OCI-LY1 (cell line): ENCODE data around the gene CD247.

Source experiments
- H2AFZ ChIP-seq: fragments of 200-600 bp; sonication (generic), shearing (Covaris generic); 2 replicates; pipeline ENCODE4 v1.6.0; 2014; ENCODE audit warnings: antibody characterized with exemption, mild to moderate bottlenecking, low read length
- H3F3A ChIP-seq: fragments of 200-600 bp; sonication (generic), shearing (Covaris generic); 2 replicates; pipeline ENCODE4 v1.6.0; 2014; ENCODE audit warnings: mild to moderate bottlenecking, antibody characterized with exemption, low read length, moderate library complexity; ENCODE audit not compliant: insufficient read depth
- H3K27ac ChIP-seq: fragments of 200-600 bp; sonication (generic); 2 replicates; pipeline ENCODE4 v1.5.1; 2014; ENCODE audit warnings: low read length, mixed run types, mild to moderate bottlenecking, low read depth; ENCODE audit not compliant: poor library complexity, severe bottlenecking
- H3K27me3 ChIP-seq: fragments of 200-600 bp; sonication (generic); 2 replicates; pipeline ENCODE4 v1.6.0; 2014; ENCODE audit warnings: antibody characterized with exemption, mild to moderate bottlenecking, low read length, moderate library complexity; ENCODE audit not compliant: insufficient read depth
- H3K36me3 ChIP-seq: fragments of 200-600 bp; sonication (generic); 2 replicates; pipeline ENCODE4 v1.6.1; 2014; ENCODE audit warnings: mild to moderate bottlenecking, antibody characterized with exemption, low read length, moderate library complexity, mixed read lengths; ENCODE audit not compliant: insufficient read depth
- H3K4me1 ChIP-seq: fragments of 200-600 bp; sonication (generic); 2 replicates; pipeline ENCODE4 v1.5.1; 2014; ENCODE audit warnings: mild to moderate bottlenecking, low read length, moderate library complexity; ENCODE audit not compliant: insufficient read depth, severe bottlenecking
- H3K4me2 ChIP-seq: fragments of 200-600 bp; sonication (generic), shearing (Covaris generic); 2 replicates; pipeline ENCODE4 v1.6.1; 2014; ENCODE audit warnings: low read length
- H3K4me3 ChIP-seq: fragments of 200-600 bp; sonication (generic); 2 replicates; pipeline ENCODE4 v1.5.1; 2014; ENCODE audit warnings: low read length, low read depth, mild to moderate bottlenecking, mixed read lengths; ENCODE audit not compliant: poor library complexity, severe bottlenecking
- H3K79me2 ChIP-seq: fragments of 200-600 bp; shearing (Covaris generic); 2 replicates; pipeline ENCODE4 v1.6.1; 2016; ENCODE audit warnings: mixed run types, low read length, mixed read lengths; ENCODE audit not compliant: insufficient read depth
- H3K9ac ChIP-seq: fragments of 200-600 bp; sonication (generic), shearing (Covaris generic); 2 replicates; pipeline ENCODE4 v1.6.1; 2014; ENCODE audit warnings: mild to moderate bottlenecking, low read length, mixed read lengths
- H3K9me2 ChIP-seq: fragments of 200-600 bp; sonication (generic), shearing (Covaris generic); 2 replicates; pipeline ENCODE4 v1.6.1; 2014; ENCODE audit warnings: low read depth, mild to moderate bottlenecking, low read length, mixed read lengths
- H3K9me3 ChIP-seq: fragments of 200-600 bp; shearing (Covaris generic); 2 replicates; pipeline ENCODE4 v1.6.1; 2014; ENCODE audit warnings: low read length, mixed read lengths
- H4K20me1 ChIP-seq: fragments of 200-600 bp; sonication (generic), shearing (Covaris generic); 2 replicates; pipeline ENCODE4 v1.6.0; 2016; ENCODE audit warnings: mild to moderate bottlenecking, low read length; ENCODE audit not compliant: insufficient read depth
- EZH2 ChIP-seq: fragments of 200-600 bp; sonication (generic), shearing (Covaris generic); IDR thresholded peaks from 2 replicates; pipeline ENCODE4 v1.8.0; 2017; ENCODE audit warnings: borderline replicate concordance, mixed run types, mild to moderate bottlenecking, antibody characterized with exemption, low read length, moderate library complexity, mixed read lengths
- TF ChIP-seq, protein P1 (sequence below): fragments of 200-600 bp; sonication (generic), shearing (Covaris generic); IDR thresholded peaks from 2 replicates; pipeline ENCODE4 v1.5.1; 2017; ENCODE audit warnings: mild to moderate bottlenecking, antibody characterized with exemption, low read length, moderate library complexity, mixed read lengths

The CD247 gene

DNA sequence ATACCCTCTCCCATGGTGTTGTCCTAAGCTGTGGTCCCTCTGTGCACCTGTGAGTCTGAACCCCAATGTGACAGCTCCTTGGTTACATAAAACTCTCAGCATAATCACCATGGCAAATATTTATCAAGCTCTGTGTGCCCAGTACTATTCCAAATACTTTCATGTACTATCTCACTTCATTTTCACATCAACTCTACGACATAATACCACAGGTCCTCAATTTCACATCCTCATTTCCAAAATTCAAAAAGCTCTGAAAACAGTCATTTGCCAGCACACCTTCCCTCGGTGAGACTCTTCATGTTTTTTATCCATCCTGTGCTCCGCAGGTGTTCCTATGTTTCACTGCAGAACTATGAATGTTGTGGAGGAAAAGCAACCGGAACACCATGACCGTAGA, 47.6 kb upstream of the CD247 start:
- no peaks in the 10 kb centered on the region for H3K9me3 ChIP-seq
- no peaks in the 10 kb centered on the region for H3K79me2 ChIP-seq
- H3K4me1 ChIP-seq, result peaks cover 56% of the 10 kb centered on the region
- no peaks in the 10 kb centered on the region for H3K36me3 ChIP-seq
- no peaks in the 10 kb centered on the region for H3F3A ChIP-seq
- H3K4me3 ChIP-seq, result no peak overlapping the region
- no peaks in the 10 kb centered on the region for H3K27me3 ChIP-seq
- H2AFZ ChIP-seq, result no peak overlapping the region
- no peak for TF ChIP-seq EZH2
- TF ChIP-seq, protein P1, sequence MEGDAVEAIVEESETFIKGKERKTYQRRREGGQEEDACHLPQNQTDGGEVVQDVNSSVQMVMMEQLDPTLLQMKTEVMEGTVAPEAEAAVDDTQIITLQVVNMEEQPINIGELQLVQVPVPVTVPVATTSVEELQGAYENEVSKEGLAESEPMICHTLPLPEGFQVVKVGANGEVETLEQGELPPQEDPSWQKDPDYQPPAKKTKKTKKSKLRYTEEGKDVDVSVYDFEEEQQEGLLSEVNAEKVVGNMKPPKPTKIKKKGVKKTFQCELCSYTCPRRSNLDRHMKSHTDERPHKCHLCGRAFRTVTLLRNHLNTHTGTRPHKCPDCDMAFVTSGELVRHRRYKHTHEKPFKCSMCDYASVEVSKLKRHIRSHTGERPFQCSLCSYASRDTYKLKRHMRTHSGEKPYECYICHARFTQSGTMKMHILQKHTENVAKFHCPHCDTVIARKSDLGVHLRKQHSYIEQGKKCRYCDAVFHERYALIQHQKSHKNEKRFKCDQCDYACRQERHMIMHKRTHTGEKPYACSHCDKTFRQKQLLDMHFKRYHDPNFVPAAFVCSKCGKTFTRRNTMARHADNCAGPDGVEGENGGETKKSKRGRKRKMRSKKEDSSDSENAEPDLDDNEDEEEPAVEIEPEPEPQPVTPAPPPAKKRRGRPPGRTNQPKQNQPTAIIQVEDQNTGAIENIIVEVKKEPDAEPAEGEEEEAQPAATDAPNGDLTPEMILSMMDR, result no peak
- no peak overlapping the region; the same call in 1 of the 2 replicates for H3K4me2 ChIP-seq
- H3K9ac ChIP-seq, result no peak overlapping the region
- H3K9me2 ChIP-seq, result no peaks in the 10 kb centered on the region
- no peaks in the 10 kb centered on the region for H4K20me1 ChIP-seq
- H3K27ac ChIP-seq, result peak overlapping the region; percentile 28

- Histone ChIP-seq H4K20me1 (no peaks in the 10 kb centered on the region), H3K36me3 (no peaks in the 10 kb centered on the region), H3K27ac (peak overlapping the region; percentile 48), H3K27me3 (no peaks in the 10 kb centered on the region), H3K4me3 (no peak overlapping the region), H3K4me2 (no peak overlapping the region), H3K79me2 (no peaks in the 10 kb centered on the region), H3K9me2 (no peaks in the 10 kb centered on the region), H3K9me3 (no peaks in the 10 kb centered on the region), H2AFZ (no peak overlapping the region), H3K9ac (no peak overlapping the region), H3K4me1 (peaks cover 56% of the 10 kb centered on the region), H3F3A (no peaks in the 10 kb centered on the region)
- TF ChIP-seq, protein P1, result no peak
- TF ChIP-seq EZH2, result no peak
Observed at GRCh38 chr1:167564612-167565270, 46.4 kb upstream of the CD247 start.

DNA sequence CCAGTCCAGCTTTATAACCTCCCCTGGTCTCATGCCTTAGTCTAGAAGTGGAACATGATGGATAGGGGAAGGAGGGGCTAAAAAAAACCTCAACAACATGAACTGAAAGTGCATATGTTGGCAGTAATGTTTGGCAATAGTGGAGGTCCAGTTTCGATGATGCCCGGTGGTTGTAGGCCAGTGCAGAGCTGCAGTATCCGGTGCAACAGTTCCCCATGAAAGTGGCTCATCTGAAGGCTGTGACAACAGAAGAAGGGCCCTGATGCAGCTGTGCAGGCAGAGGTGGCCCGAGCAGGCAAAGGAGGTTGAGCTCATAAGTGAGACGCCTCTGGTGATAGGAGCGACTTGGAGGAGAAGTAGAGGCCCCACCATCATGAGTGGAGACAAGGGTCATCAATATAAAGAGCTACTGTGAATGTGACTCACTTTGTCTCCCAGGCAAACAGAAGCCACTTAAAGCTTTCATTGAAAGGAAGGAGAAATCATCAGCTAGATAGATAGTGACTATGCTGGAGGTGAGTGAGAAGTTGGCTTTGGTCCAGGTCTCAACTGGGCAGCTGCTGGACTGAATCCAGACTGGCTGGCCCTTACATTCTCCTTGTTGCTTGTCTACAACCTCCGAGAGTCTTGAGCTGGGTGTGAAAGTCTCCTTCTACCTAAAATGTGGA, 45.4 kb upstream of the CD247 start:
- H3K4me3 ChIP-seq, result no peak overlapping the region
- no peak overlapping the region for H2AFZ ChIP-seq
- H3K9ac ChIP-seq, result no peak overlapping the region
- H3K9me3 ChIP-seq, result no peaks in the 10 kb centered on the region
- H3F3A ChIP-seq, result no peaks in the 10 kb centered on the region
- no peaks in the 10 kb centered on the region for H3K79me2 ChIP-seq
- H3K27me3 ChIP-seq, result no peaks in the 10 kb centered on the region
- H3K27ac ChIP-seq, result peak overlapping the region; percentile 20
- no peaks in the 10 kb centered on the region for H4K20me1 ChIP-seq
- H3K4me2 ChIP-seq, result no peak overlapping the region; the same call in 1 of the 2 replicates
- no peaks in the 10 kb centered on the region for H3K9me2 ChIP-seq
- peaks cover 56% of the 10 kb centered on the region for H3K4me1 ChIP-seq
- H3K36me3 ChIP-seq, result no peaks in the 10 kb centered on the region
- TF ChIP-seq EZH2, result no peak
- TF ChIP-seq, protein P1, result no peak
